Esophagus muscularis mucosa (tissue), 3 donors: ENCODE results near the gene SULT1A2.
"Not testable (repeated sequence)": the region's sequence is repeated elsewhere in the genome, so short reads cannot be mapped to it uniquely, and the experiment has no call there.

Source experiments
- POLR2AphosphoS5 ChIP-seq, 2 donors: sonication (generic); formaldehyde crosslinking; IDR thresholded peaks; one replicate each; pipeline ENCODE4 v1.6.1; 2017; ENCODE audit warnings: antibody characterized with exemption in 2 of 2
- TF ChIP-seq, protein P1 (sequence below), 3 experiments: fragments of 200-600 bp in 2 of 3; fragments of 450-650 bp in 1 of 3; sonication (generic) in 2 of 3; IDR thresholded peaks; one replicate each; pipeline ENCODE4 v1.5.1; 2017 to 2019; ENCODE audit warnings: antibody characterized with exemption in 3 of 3, mild to moderate bottlenecking in 2 of 3, moderate library complexity in 1 of 3

DNA sequence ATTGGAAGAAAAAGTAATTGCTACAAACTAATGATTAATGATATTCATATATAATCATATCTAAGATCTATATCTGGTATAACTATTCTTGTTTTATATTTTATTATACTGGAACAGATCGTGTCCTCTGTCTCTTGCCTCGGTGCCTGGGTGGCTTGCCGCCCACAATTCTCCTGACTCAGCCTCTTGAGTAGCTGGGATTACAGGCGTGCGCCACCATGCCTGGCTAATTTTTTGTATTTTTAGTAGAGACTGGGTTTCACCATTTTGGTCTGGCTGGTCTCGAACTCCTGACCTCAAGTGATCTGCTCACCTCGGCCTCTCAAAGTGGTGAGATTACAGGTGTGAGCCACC is 19.4 kb upstream of the SULT1A2 start:
- TF ChIP-seq, protein P1, sequence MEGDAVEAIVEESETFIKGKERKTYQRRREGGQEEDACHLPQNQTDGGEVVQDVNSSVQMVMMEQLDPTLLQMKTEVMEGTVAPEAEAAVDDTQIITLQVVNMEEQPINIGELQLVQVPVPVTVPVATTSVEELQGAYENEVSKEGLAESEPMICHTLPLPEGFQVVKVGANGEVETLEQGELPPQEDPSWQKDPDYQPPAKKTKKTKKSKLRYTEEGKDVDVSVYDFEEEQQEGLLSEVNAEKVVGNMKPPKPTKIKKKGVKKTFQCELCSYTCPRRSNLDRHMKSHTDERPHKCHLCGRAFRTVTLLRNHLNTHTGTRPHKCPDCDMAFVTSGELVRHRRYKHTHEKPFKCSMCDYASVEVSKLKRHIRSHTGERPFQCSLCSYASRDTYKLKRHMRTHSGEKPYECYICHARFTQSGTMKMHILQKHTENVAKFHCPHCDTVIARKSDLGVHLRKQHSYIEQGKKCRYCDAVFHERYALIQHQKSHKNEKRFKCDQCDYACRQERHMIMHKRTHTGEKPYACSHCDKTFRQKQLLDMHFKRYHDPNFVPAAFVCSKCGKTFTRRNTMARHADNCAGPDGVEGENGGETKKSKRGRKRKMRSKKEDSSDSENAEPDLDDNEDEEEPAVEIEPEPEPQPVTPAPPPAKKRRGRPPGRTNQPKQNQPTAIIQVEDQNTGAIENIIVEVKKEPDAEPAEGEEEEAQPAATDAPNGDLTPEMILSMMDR (IDR thresholded peaks at IDR 0.05) = not testable (repeated sequence)
- not testable (repeated sequence) for TF ChIP-seq POLR2AphosphoS5 (IDR thresholded peaks at IDR 0.05)
